Mammary microvascular endothelial cell (primary cell): ENCODE measurements around the gene IMMP2L. TPM values are rescaled to one million over a fixed set of nuclear protein-coding genes. Genes with fewer than 3 reads are reported as not detected.

Experiments used
- total RNA-seq: library from RNA; depleted of rRNA; stranded (reverse); fragments of >200 nt; gene quantifications from 2 replicates; pipeline ENCODE4 v1.2.3, GENCODE V29; 2015

Gene IMMP2L
- 2.5 and 4.1 TPM in 2 replicates for total RNA-seq

GRCh38 chr7:111561904-111562732 lies at the start of gene IMMP2L:
Gene IMMP2L, minus strand, starts transcription at chr7:111562492.

DNA sequence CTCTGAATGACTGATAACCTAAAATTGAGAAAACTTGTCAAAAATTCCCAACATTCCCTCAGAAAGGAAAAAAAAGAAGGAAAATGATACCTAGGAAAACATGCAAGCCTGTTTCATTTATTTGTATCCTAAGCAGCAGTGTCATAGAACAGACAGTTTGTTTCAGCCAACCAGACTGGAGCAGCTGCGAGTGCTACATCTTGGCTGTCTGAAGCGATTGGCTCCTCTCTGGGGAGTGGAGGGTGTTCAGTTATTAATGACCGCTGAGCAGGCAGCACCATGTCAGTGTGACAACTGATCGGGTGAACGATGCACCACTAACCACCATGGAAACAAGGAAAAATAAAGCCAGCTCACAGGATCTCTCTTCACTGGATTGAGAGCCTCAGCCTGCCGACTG lies 471.4 kb downstream of the IMMP2L start, which contains the start of gene LRRN3:
TSS of gene LRRN3 (plus strand) at position 282 of the 400 bp plus-strand sequence. CDS start 31,646 bp downstream, outside the sequence.

